GM18951 (cell line): ENCODE data around the gene MMAB.

Source experiments
- POLR2A ChIP-seq: IDR thresholded peaks from 4 replicates; pipeline ENCODE4 v1.6.1; 2011; ENCODE audit warnings: mild to moderate bottlenecking; ENCODE audit not compliant: insufficient read length, insufficient read depth; ENCODE audit errors: extremely low read depth
- in situ Hi-C: fragments of 300-500 bp; cut with MboI; formaldehyde crosslinking; loops from one replicate; pipeline ENCODE4 v1.12.0; 2022; ENCODE audit warnings: low sequenced_read_pairs, mixed read lengths, inconsistent platforms; ENCODE audit not compliant: unreplicated experiment

The MMAB gene

DNA sequence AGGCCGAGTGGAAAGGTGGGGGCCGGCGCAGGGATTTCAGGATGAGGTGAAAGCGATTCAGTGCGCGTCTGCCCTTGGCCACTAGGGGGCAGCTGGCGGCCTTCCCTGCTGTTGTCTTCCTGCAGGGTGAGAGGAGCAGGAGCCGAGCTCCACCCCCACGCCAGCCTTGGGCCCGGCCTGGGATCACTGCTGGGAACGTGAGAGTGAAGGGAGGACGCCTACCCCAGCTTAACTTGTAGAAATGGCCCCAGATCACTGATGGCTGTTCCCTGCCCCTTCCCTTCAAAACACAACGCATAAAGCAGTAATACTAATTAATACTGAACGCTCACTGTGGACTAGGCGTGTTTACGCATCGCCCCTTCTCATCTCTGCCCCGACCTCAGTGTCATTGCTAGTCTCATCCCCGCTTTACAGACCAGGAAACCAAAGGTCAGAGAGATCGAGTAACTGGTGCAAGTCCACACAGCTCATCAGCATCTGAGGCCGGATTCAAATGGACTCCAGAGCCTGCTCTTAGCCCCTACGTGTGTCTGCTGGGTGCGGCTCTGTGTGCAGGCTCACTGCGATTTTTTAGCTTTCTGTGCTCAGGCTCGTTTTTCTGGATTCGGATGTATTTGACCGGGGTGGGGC lies 24.6 kb upstream of the MMAB start:
- in situ Hi-C loops, result no loop called here
- no peak for TF ChIP-seq POLR2A

DNA sequence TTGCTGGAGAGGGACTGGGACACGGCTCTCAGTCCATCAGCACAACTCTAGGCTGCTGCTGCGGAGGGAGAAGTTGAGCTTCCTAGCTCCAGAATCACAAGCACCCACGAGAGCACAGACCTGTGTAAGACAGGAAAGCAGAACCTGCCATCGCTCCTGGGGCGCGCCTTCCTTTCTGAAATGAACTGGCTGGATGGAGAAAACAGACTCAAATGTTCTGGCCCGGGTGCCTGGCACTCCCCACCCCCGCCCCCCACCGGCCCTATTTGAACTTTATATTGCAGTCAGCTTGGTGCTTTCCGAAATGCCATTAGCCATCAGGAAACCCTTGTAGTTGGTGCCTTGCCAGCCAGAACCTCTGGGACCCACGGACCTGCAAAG lies 24.1 kb upstream of the MMAB start:
- TF ChIP-seq POLR2A, result no peak
- in situ Hi-C loops, result no loop called here

DNA sequence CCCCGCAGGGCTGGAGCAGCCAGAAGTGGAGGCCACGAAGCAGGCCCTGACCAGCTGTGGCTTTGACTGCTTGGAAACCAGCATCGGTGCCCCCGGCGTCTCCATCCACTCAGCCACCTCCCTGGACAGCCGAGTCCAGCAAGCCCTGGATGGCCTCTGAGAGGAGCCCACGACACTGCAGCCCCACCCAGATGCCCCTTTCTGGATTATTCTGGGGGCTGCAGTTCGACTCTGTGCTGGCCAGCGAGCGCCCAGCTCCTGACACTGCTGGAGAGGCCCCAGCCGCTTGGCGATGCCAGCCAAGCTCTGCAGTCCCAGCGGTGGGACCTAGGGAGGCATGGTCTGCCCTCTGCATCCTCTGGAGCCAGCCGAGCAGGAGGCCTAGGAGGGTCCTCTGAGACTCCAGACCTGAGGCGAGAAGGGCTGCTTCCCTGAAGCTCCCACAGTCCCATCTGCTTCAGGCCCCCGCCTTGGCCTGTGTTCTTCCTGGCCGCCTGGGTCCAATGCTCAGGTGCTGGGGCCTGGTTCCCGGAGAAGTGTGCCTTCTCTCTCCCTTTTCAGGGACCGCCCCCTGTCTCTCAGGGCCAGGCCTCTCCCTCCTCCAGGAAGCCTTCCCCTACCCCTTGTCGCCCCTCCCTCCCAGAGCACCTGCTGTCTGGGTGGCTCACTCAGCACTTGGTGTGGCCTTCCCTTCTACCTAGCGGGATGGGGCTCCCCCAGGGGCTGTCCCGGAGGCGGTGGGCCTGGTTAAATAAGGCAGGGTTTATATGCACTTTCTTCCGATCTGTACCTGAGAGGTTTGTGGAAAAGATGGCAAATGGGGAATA lies 23.3 kb upstream of the MMAB start:
- in situ Hi-C loops, result no loop called here
- no peak for TF ChIP-seq POLR2A

DNA sequence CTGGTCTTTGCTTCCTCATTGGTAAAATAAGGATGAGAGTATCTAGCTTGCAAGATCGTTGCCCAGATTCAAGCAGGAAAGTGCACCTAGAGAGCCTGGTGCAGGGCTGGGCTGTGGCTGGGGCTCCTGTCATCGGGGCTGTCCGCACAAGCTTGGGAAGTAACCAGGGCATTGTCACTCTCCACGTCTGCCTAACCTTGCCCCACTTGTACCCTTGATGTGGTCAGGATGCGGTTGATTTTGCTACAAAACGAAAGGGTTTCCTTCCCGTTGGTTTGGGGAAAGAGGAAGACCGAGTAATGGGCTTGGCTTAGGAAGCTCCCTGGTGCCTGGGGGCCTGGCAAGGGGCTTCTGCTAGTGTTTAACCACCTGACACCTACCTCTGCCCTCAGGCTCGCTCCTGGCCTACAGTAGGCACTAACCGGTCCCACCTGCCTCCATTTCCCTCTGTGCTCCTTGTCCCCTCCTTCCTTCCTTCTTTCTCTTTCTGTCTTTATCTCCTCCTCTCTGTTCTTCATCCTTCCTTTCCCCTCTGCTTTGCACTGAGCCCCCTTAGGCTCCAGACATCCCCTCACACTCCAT lies 22.1 kb upstream of the MMAB start:
- in situ Hi-C loops, result no loop called here
- TF ChIP-seq POLR2A, result no peak

DNA sequence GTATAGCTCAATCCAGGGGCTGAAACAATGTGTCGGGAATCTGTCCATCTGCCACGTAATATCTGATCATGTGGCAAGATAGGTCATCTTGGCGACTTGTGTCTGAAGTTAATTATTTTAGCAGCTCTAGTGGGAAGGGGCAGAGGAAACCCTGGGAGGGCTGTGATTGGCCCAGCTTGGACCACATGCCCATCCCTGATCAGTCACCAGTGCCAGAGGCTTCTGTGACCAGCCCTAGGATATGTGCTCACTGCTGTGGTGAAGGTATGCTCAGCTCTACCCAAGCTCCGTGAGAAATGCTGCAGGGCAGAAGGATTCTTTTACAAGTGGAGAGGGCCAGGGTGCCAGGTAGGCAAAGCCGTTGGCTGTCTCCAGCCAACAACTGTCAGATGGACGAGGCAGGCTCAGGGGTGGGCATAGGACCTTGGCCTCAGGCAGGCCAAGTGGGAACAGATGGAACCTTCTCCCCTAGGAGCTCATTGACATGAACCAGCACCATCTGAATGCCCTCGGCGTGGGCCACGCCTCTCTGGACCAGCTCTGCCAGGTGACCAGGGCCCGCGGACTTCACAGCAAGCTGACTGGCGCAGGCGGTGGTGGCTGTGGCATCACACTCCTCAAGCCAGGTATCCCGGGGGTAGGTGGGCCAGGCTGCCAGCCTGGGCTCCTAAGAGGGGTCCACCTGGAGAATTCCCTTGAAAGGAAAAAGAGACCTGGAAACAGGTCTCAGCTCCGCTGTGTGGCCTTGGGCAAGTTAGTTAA lies 21.4 kb upstream of the MMAB start:
- in situ Hi-C loops, result no loop called here

DNA sequence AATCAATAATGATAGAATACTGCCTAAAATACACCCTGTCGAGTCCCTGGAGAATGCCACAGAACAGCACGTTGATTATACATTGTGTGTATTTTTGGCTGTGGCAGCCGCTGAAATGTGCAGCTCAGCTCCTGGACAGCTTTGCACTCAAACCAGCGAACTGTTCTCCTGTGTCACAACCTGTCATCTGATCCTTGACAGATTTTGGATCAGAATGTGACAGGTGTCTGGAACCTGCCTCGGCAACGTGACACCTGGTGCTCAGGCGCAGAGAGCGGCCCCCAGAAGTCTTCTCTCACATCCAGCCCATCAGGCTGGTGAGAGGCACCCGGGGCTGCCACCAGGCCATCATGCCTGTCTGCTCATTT lies 19.6 kb upstream of the MMAB start:
- in situ Hi-C loops, result no loop called here
- TF ChIP-seq POLR2A, result no peak

More for the DNA sequence above, 21.4 kb upstream of the MMAB start:
- no peak for TF ChIP-seq POLR2A

DNA sequence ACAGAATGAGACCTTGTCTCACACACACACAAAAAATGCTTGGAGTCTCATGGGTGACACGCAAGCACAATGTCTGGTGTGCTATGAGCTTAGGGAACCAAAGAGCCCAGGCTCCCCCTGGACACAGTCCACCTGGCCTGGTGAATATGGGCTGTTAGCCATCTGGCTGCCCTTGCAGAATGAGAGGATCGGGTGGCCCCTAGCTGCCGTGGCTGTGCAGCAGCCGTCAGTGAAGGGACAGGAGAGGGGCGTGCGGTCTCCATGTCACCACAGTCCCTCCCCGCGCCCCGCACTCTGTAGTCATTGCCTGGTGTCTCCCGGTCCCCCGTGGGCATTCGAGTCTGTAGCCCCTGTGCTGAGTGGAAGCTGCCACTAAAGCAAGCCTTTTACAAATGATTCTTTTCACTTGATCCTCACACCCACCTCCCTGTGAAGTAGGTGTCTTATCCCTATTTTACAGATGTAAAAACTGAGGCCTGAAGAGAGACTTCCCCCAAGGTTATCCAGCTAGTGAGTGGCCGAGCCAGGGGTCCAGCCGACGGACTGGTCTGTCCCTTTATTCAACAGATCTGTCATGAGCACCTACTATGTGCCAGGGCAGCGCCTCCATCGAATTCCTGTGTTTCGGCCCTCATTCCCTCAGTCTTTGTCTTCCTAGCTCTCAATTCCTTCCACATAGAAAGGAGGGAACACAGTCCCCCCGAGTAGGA lies 19.0 kb upstream of the MMAB start:
- TF ChIP-seq POLR2A, result no peak
- in situ Hi-C loops, result no loop called here

DNA sequence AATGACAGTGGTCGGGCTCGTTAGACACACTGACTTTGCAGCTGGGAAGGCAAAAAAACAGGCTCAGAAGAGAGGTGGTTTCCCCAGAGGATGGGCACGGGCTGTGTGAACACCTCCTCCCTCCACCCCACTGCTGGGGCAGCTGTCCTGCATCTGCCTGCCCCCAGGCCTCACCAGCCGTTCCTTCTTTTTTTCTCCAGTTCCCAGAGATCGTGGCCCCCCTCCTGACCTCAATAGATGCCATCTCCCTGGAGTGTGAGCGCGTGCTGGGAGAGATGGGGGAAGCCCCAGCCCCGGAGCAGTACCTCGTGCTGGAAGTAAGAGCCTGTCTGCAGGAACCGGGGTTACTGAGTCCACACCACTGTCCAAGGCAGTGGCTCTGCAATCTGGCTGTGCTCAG lies 17.7 kb upstream of the MMAB start:
- in situ Hi-C loops, result no loop called here
- no peak for TF ChIP-seq POLR2A

DNA sequence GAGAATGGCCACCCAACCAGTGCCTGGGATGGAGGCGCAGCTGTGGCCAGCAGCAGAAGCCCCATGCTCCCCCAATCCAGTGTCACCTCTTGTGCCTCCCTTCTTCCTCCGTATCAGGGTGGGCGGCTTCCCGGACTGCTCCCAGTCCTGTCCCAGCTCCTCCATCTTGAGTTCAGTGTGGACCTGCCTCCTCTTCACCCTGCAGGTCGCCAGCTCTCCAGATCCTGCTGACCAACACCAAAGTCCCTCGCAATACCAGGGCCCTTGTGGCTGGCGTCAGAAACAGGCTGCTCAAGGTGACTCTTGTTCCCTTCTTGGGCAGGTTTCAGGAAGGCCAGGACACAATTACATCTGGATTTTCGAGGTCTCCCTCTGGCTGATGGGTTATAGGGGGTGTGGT lies 17.3 kb upstream of the MMAB start:
- in situ Hi-C loops, result no loop called here
- TF ChIP-seq POLR2A, result no peak

DNA sequence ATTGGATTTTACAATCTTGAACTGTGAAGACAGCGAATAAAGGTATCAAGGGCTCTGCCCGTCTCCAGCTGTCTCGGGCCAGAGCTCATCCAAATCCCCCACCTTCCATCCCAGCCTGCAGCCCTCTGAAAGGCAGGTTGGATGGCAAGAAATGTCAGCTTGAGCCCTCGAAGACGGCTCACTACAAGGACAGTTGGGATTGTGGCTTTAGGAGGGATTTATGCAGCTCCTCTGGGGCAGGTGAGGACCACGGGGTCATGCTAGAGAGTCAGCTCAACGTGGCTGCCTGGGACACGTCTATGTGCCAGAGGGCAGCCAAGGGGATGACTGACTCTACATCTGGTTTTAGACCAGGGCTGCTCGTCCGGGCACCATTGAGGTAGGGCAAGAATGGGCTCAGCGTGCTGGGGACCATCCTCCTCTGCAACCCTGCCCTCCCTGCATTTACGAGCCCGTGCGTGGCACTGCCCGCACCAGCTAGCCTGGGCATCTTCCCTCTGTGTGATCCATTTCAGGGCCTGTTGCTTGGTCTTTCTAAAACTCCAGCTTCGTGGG lies 16.5 kb upstream of the MMAB start:
- in situ Hi-C loops, result no loop called here
- TF ChIP-seq POLR2A, result no peak

DNA sequence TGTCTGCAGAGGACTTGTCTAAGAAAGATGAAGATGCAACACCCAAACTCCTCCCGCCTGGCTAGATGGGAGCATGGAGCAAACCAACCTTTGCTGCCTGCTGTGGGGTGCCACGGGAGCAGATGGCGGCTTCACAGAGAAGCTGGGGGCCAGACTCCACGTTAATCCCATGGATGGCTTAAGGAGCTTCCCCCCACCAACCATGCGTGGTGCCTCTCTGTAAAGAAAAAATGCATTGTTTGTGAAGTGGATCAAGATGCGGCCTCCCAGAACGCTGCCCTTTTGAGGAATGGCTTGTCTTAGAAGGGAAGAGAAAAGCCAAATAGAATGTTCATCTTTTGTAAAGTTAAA lies 15.9 kb upstream of the MMAB start:
- in situ Hi-C loops, result no loop called here
- TF ChIP-seq POLR2A, result no peak

DNA sequence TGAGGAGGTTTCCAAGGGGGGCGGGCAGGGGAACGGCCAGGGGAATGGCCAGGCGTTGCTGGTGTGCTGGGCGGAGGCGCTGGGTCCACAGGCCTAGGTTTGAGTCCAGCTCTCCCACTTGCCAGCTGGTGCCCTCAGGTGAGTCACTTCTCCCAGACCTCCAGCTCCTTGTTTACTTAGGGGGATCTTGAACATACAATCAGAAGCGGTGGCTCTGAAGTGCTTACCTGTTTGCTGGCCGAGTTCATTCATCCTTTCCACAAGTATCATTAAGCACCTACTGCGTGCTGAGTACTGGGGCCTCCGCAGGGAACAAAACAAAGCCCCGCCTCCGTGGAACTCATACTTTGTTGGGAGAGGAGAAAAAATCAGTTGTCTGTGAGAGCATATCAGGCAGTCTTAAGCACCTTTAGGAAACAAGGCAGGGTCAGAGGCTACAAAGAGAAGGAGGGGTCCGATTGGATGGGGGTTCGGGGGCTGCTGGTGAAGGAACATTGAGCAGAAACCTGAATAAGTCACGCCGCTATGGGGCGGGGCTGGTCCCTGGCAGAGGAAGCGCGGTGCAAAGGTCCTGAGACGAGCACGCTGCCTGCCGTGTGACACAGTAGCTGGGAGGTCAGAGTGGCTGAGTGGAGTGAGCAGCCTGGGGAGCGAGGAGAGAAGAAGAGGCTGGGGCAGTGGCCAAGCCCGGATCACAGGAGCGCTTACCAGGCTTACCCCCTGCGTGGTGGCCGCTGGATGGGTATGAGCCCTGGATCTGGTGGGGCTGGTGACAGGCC lies 15.3 kb upstream of the MMAB start:
- TF ChIP-seq POLR2A, result no peak
- in situ Hi-C loops, result no loop called here

DNA sequence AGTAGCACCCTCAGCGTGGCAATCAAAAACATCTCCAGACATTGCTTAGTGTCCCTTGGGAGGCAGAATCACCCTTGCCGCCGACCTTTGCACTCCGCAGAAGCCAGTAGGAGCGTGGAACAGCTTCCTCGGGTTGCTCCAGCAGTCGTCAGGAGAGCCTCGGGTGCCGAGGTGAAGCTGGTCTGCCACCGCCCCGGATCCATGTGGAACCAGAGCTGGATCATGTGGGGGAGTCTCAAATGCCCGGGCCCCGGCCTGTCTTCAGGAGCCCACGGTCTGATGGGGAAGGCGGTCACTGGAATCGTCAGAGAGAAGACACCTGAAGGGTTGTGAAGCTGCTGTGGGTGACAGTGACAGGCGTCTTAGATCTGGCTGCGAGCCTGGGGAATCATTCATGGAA lies 14.6 kb upstream of the MMAB start:
- in situ Hi-C loops, result no loop called here
- TF ChIP-seq POLR2A, result no peak
